ENCODE data around the gene TSPAN18.

Gene TSPAN18

GRCh38 chr11:44831605-44832394, 105.0 kb downstream of the TSPAN18 start:
- no peaks in the 10 kb centered on the region for H3K36me3 ChIP-seq (ENCODE audit: insufficient read depth, low read length)
- H3K9me3 ChIP-seq (ENCODE audit: insufficient read depth, low read depth, low read length) = no peaks in the 10 kb centered on the region
- H3K4me3 ChIP-seq (ENCODE audit: low read length) = no peak overlapping the region
- H3K27ac ChIP-seq (ENCODE audit: low read depth, low read length) = no peak overlapping the region
- 88% methylated on average over 10 of the region's 10 CpGs for WGBS
- H3K4me1 ChIP-seq (ENCODE audit: insufficient read depth, low read length) = peaks cover 44% of the 10 kb centered on the region
- H3K9ac ChIP-seq (ENCODE audit: low read depth, low read length) = no peak overlapping the region
- peaks cover 29% of the 10 kb centered on the region; the same call in 1 of the 2 replicates for H3K27me3 ChIP-seq (ENCODE audit: insufficient read depth, low read length)

GRCh38 chr11:44832452-44832851, 105.7 kb downstream of the TSPAN18 start:
- H3K9me3 ChIP-seq (ENCODE audit: insufficient read depth, low read depth, low read length) = no peaks in the 10 kb centered on the region
- no peak overlapping the region for H3K9ac ChIP-seq (ENCODE audit: low read depth, low read length)
- H3K27ac ChIP-seq (ENCODE audit: low read depth, low read length) = no peak overlapping the region
- WGBS = 88% methylated on average over 10 of the region's 10 CpGs
- H3K27me3 ChIP-seq (ENCODE audit: insufficient read depth, low read length) = peaks cover 27% of the 10 kb centered on the region; the same call in 1 of the 2 replicates
- H3K4me3 ChIP-seq (ENCODE audit: low read length) = no peak overlapping the region
- H3K36me3 ChIP-seq (ENCODE audit: insufficient read depth, low read length) = no peaks in the 10 kb centered on the region
- H3K4me1 ChIP-seq (ENCODE audit: insufficient read depth, low read length) = peaks cover 41% of the 10 kb centered on the region

GRCh38 chr11:44833221-44833876, 106.6 kb downstream of the TSPAN18 start:
- Histone ChIP-seq H3K27ac (ENCODE audit: low read depth, low read length) (peak overlapping the region; percentile 88; the same call in 1 of the 2 replicates), H3K36me3 (ENCODE audit: insufficient read depth, low read length) (no peaks in the 10 kb centered on the region), H3K4me3 (ENCODE audit: low read length) (no peak overlapping the region), H3K27me3 (ENCODE audit: insufficient read depth, low read length) (peaks cover 19% of the 10 kb centered on the region; the same call in 1 of the 2 replicates), H3K4me1 (ENCODE audit: insufficient read depth, low read length) (peaks cover 41% of the 10 kb centered on the region), H3K9ac (ENCODE audit: low read depth, low read length) (no peak overlapping the region), H3K9me3 (ENCODE audit: insufficient read depth, low read depth, low read length) (no peaks in the 10 kb centered on the region)
- 66% methylated on average over 6 of the region's 6 CpGs for WGBS

- Histone ChIP-seq H3K9me3 (ENCODE audit: insufficient read depth, low read depth, low read length) (no peaks in the 10 kb centered on the region), H3K9ac (ENCODE audit: low read depth, low read length) (peak overlapping the region; percentile 60; the same call in 1 of the 2 replicates), H3K27me3 (ENCODE audit: insufficient read depth, low read length) (peaks cover 19% of the 10 kb centered on the region; the same call in 1 of the 2 replicates), H3K4me3 (ENCODE audit: low read length) (no peak overlapping the region; the same call in 1 of the 2 replicates), H3K27ac (ENCODE audit: low read depth, low read length) (peak overlapping the region; percentile 88), H3K36me3 (ENCODE audit: insufficient read depth, low read length) (no peaks in the 10 kb centered on the region), H3K4me1 (ENCODE audit: insufficient read depth, low read length) (peaks cover 38% of the 10 kb centered on the region)
- WGBS = 22% methylated on average over 8 of the region's 8 CpGs
Observed at GRCh38 chr11:44833877-44834452, 107.2 kb downstream of the TSPAN18 start.

- WGBS = 79% methylated on average over 6 of the region's 6 CpGs
- no peak overlapping the region for H3K27ac ChIP-seq (ENCODE audit: low read depth, low read length)
- peak overlapping the region; percentile 60; the same call in 1 of the 2 replicates for H3K9ac ChIP-seq (ENCODE audit: low read depth, low read length)
- no peaks in the 10 kb centered on the region for H3K9me3 ChIP-seq (ENCODE audit: insufficient read depth, low read depth, low read length)
- no peak overlapping the region for H3K4me3 ChIP-seq (ENCODE audit: low read length)
- H3K4me1 ChIP-seq (ENCODE audit: insufficient read depth, low read length) = peaks cover 41% of the 10 kb centered on the region
- H3K36me3 ChIP-seq (ENCODE audit: insufficient read depth, low read length) = no peaks in the 10 kb centered on the region
- peaks cover 19% of the 10 kb centered on the region; the same call in 1 of the 2 replicates for H3K27me3 ChIP-seq (ENCODE audit: insufficient read depth, low read length)
Observed at GRCh38 chr11:44834846-44835245, 108.1 kb downstream of the TSPAN18 start.

- H3K4me3 ChIP-seq (ENCODE audit: low read length) = no peak overlapping the region
- no peak overlapping the region for H3K9ac ChIP-seq (ENCODE audit: low read depth, low read length)
Observed at GRCh38 chr11:44835296-44835695, 108.5 kb downstream of the TSPAN18 start.

GRCh38 chr11:44835938-44836337, 109.2 kb downstream of the TSPAN18 start:
- peaks cover 19% of the 10 kb centered on the region; the same call in 1 of the 2 replicates for H3K27me3 ChIP-seq (ENCODE audit: insufficient read depth, low read length)
- H3K27ac ChIP-seq (ENCODE audit: low read depth, low read length) = no peak overlapping the region
- no peaks in the 10 kb centered on the region for H3K9me3 ChIP-seq (ENCODE audit: insufficient read depth, low read depth, low read length)
- peaks cover 45% of the 10 kb centered on the region for H3K4me1 ChIP-seq (ENCODE audit: insufficient read depth, low read length)
- H3K4me3 ChIP-seq (ENCODE audit: low read length) = no peak overlapping the region
- 91% methylated on average over 4 of the region's 4 CpGs for WGBS
- no peak overlapping the region for H3K9ac ChIP-seq (ENCODE audit: low read depth, low read length)
- no peaks in the 10 kb centered on the region for H3K36me3 ChIP-seq (ENCODE audit: insufficient read depth, low read length)

More at GRCh38 chr11:44835296-44835695, 108.5 kb downstream of the TSPAN18 start:
- Histone ChIP-seq H3K36me3 (ENCODE audit: insufficient read depth, low read length) (no peaks in the 10 kb centered on the region), H3K9me3 (ENCODE audit: insufficient read depth, low read depth, low read length) (no peaks in the 10 kb centered on the region), H3K4me1 (ENCODE audit: insufficient read depth, low read length) (peaks cover 41% of the 10 kb centered on the region), H3K27ac (ENCODE audit: low read depth, low read length) (no peak overlapping the region), H3K27me3 (ENCODE audit: insufficient read depth, low read length) (peaks cover 19% of the 10 kb centered on the region; the same call in 1 of the 2 replicates)
- WGBS = 83% methylated on average over 1 of the region's 4 CpGs

GRCh38 chr11:44837661-44838060, 110.9 kb downstream of the TSPAN18 start:
- Histone ChIP-seq H3K9ac (ENCODE audit: low read depth, low read length) (no peak overlapping the region), H3K36me3 (ENCODE audit: insufficient read depth, low read length) (no peaks in the 10 kb centered on the region), H3K4me1 (ENCODE audit: insufficient read depth, low read length) (peaks cover 52% of the 10 kb centered on the region), H3K27ac (ENCODE audit: low read depth, low read length) (no peak overlapping the region), H3K9me3 (ENCODE audit: insufficient read depth, low read depth, low read length) (no peaks in the 10 kb centered on the region), H3K4me3 (ENCODE audit: low read length) (no peak overlapping the region), H3K27me3 (ENCODE audit: insufficient read depth, low read length) (peaks cover 3% of the 10 kb centered on the region; the same call in 1 of the 2 replicates)
- WGBS = no CpG with 5 or more reads among the region's 1 CpG

- H3K9ac ChIP-seq (ENCODE audit: low read depth, low read length) = no peak overlapping the region
- H3K4me1 ChIP-seq (ENCODE audit: insufficient read depth, low read length) = peaks cover 37% of the 10 kb centered on the region
- no peaks in the 10 kb centered on the region for H3K27me3 ChIP-seq (ENCODE audit: insufficient read depth, low read length)
- H3K27ac ChIP-seq (ENCODE audit: low read depth, low read length) = no peak overlapping the region
- H3K9me3 ChIP-seq (ENCODE audit: insufficient read depth, low read depth, low read length) = 0 out of 2 replicates have a peak, but pooled peaks cover 3% of the 10 kb centered on the region
- H3K36me3 ChIP-seq (ENCODE audit: insufficient read depth, low read length) = no peaks in the 10 kb centered on the region
- no peak overlapping the region for H3K4me3 ChIP-seq (ENCODE audit: low read length)
- 87% methylated on average over 5 of the region's 6 CpGs for WGBS
Observed at GRCh38 chr11:44839458-44840084, 112.8 kb downstream of the TSPAN18 start.

- Histone ChIP-seq H3K27ac (ENCODE audit: low read depth, low read length) (no peak overlapping the region), H3K9ac (ENCODE audit: low read depth, low read length) (no peak overlapping the region), H3K9me3 (ENCODE audit: insufficient read depth, low read depth, low read length) (0 out of 2 replicates have a peak, but pooled peaks cover 3% of the 10 kb centered on the region), H3K4me1 (ENCODE audit: insufficient read depth, low read length) (peaks cover 32% of the 10 kb centered on the region), H3K4me3 (ENCODE audit: low read length) (no peak overlapping the region), H3K36me3 (ENCODE audit: insufficient read depth, low read length) (no peaks in the 10 kb centered on the region; the same call in 1 of the 2 replicates), H3K27me3 (ENCODE audit: insufficient read depth, low read length) (no peaks in the 10 kb centered on the region)
- WGBS = 91% methylated on average over 2 of the region's 3 CpGs
Observed at GRCh38 chr11:44840085-44840478, 113.3 kb downstream of the TSPAN18 start.
